KMS-11 (cell line): ENCODE data around the gene CHM.
"Not testable (repeated sequence)": the region's sequence is repeated elsewhere in the genome, so short reads cannot be mapped to it uniquely, and the experiment has no call there.

Source experiments
- H2AFZ ChIP-seq: fragments of 200-600 bp; sonication (generic); 2 replicates; pipeline ENCODE4 v1.6.1; 2016; ENCODE audit warnings: antibody characterized with exemption, mixed run types, low read depth
- H3K27ac ChIP-seq: fragments of 200-600 bp; sonication (generic); 2 replicates; pipeline ENCODE4 v1.6.1; 2016; ENCODE audit warnings: mild to moderate bottlenecking, mixed run types
- H3K27me3 ChIP-seq: fragments of 200-600 bp; sonication (generic); 2 replicates; pipeline ENCODE4 v1.6.1; 2017; ENCODE audit warnings: mild to moderate bottlenecking, low read depth, mixed run types, moderate library complexity; ENCODE audit not compliant: insufficient read depth
- H3K36me3 ChIP-seq: fragments of 200-600 bp; sonication (generic); 2 replicates; pipeline ENCODE4 v1.6.1; 2017; ENCODE audit warnings: mild to moderate bottlenecking, mixed run types; ENCODE audit not compliant: insufficient read depth
- H3K4me1 ChIP-seq: fragments of 200-600 bp; sonication (generic); 2 replicates; pipeline ENCODE4 v1.6.1; 2016; ENCODE audit warnings: mild to moderate bottlenecking, low read depth, mixed run types; ENCODE audit not compliant: poor library complexity, severe bottlenecking
- H3K4me2 ChIP-seq: fragments of 200-600 bp; sonication (generic); 2 replicates; pipeline ENCODE4 v1.7.0; 2016; ENCODE audit warnings: mild to moderate bottlenecking, mixed run types
- H3K4me3 ChIP-seq: fragments of 200-600 bp; sonication (generic); IDR thresholded peaks from 2 replicates; pipeline ENCODE4 v1.6.1; 2017; ENCODE audit warnings: low read depth, low read length, mixed read lengths; ENCODE audit not compliant: insufficient read depth
- H3K79me2 ChIP-seq: fragments of 200-600 bp; sonication (generic); 2 replicates; pipeline ENCODE4 v1.6.1; 2016; ENCODE audit warnings: low read depth, mixed run types; ENCODE audit not compliant: insufficient read depth
- H3K9ac ChIP-seq: fragments of 200-600 bp; sonication (generic); 2 replicates; pipeline ENCODE4 v1.6.1; 2016; ENCODE audit warnings: mild to moderate bottlenecking, mixed run types
- H4K20me1 ChIP-seq: fragments of 200-600 bp; sonication (generic); 2 replicates; pipeline ENCODE4 v1.6.1; 2016; ENCODE audit warnings: mild to moderate bottlenecking, mixed run types; ENCODE audit not compliant: insufficient read depth
- TF ChIP-seq, protein P1 (sequence below): fragments of 200-600 bp; sonication (generic); conservative IDR thresholded peaks from 2 replicates; pipeline ENCODE4 v1.6.1; 2017; ENCODE audit warnings: low read depth, mild to moderate bottlenecking, antibody characterized with exemption, low read length, moderate library complexity, mixed read lengths

The CHM gene

DNA sequence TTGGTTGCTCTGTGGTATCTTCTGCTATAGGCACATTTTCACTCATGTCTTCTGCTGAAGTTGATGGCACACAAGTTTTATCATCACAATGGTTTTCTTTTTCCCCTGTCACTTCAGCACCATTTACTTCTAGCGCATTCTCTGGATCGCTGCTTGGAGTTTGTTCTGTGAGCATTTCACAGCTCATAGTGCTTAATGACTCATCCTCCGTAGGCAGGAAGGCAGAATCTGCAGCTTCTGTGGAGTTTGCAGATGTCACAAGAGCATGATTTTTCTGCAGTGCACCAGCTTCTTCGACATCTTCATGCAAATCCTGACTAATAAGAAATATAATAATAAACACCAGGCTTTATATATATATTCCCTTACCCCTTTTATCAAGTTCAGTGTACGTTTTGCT, 83.6 kb downstream of the CHM start:
- TF ChIP-seq, protein P1, sequence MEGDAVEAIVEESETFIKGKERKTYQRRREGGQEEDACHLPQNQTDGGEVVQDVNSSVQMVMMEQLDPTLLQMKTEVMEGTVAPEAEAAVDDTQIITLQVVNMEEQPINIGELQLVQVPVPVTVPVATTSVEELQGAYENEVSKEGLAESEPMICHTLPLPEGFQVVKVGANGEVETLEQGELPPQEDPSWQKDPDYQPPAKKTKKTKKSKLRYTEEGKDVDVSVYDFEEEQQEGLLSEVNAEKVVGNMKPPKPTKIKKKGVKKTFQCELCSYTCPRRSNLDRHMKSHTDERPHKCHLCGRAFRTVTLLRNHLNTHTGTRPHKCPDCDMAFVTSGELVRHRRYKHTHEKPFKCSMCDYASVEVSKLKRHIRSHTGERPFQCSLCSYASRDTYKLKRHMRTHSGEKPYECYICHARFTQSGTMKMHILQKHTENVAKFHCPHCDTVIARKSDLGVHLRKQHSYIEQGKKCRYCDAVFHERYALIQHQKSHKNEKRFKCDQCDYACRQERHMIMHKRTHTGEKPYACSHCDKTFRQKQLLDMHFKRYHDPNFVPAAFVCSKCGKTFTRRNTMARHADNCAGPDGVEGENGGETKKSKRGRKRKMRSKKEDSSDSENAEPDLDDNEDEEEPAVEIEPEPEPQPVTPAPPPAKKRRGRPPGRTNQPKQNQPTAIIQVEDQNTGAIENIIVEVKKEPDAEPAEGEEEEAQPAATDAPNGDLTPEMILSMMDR = no peak
- Histone ChIP-seq H3K79me2 (no peaks in the 10 kb centered on the region), H3K27me3 (no peaks in the 10 kb centered on the region), H3K27ac (no peak overlapping the region), H3K4me1 (no peaks in the 10 kb centered on the region), H4K20me1 (no peaks in the 10 kb centered on the region), H3K9ac (no peak overlapping the region), H3K4me3 (no peak overlapping the region), H2AFZ (no peak overlapping the region), H3K36me3 (no peaks in the 10 kb centered on the region), H3K4me2 (no peak overlapping the region)

DNA sequence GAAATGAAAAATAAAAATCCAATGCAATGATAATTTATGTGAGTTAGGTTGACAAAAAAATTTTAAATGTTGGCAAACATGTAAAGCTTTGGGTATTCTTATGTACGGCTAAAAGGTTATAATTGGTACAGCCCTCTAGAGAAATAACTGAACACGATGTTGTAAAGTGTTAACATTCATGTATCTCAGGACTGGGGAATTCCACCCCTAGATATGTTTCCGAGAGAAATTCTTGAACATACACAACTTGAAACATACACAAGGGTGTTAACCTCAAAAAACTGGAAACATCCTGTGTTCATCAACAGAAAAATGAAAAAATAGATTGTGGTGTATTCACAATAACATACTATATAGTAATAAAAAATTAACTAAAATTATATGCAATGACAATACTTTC, 91.8 kb downstream of the CHM start:
- Histone ChIP-seq H3K79me2 (no peaks in the 10 kb centered on the region), H3K36me3 (no peaks in the 10 kb centered on the region), H4K20me1 (no peaks in the 10 kb centered on the region), H3K27ac (no peak overlapping the region), H3K4me1 (no peaks in the 10 kb centered on the region), H3K9ac (no peak overlapping the region), H3K27me3 (no peaks in the 10 kb centered on the region), H3K4me2 (no peak overlapping the region), H2AFZ (no peak overlapping the region), H3K4me3 (no peak overlapping the region)
- TF ChIP-seq, protein P1 = no peak

DNA sequence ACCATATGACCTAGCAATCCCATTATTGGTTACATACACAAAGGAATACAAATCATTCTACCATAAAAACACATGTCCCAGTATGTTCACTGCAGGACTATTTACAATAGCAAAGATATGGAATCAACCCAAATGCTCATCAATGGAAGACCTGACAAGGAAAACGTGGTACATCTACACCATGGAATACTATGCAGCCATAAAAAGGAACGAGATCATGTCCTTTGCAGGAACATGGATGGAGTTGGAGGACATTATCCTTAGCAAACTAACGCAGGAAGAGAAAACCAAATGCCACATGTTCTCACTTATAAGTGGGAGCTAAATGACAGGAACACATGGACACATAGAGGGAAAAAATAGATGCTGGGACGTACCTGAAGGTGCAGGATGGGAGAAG, 102.6 kb downstream of the CHM start:
- H3K9ac ChIP-seq, H2AFZ ChIP-seq, H3K4me2 ChIP-seq: not testable (repeated sequence)

DNA sequence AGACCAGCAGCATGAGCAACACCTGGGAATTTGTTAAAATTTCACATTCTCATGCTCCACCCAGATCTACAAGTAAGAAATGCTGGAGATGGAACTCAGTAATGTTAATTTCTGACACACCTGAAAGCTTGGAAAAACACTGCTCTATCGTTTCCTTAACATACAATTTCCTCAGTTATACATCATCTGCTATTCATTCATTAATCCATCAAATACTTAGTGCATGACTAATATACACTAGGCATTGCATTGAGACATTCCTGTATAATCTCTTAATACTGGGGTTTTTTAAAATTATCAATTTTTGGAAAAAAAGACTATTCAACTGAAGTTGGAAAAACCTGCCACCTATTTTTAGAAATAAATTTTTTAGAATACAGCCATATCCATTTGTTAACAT, 106.1 kb downstream of the CHM start:
- H3K4me3 ChIP-seq = no peak overlapping the region
- H4K20me1 ChIP-seq = no peaks in the 10 kb centered on the region
- H3K27ac ChIP-seq = no peak overlapping the region
- TF ChIP-seq, protein P1 = no peak
- H3K4me1 ChIP-seq = no peaks in the 10 kb centered on the region
- H3K27me3 ChIP-seq = no peaks in the 10 kb centered on the region
- no peak overlapping the region for H3K9ac ChIP-seq
- H2AFZ ChIP-seq = no peak overlapping the region
- no peaks in the 10 kb centered on the region for H3K79me2 ChIP-seq
- no peak overlapping the region for H3K4me2 ChIP-seq
- no peaks in the 10 kb centered on the region for H3K36me3 ChIP-seq

More for the DNA sequence above, 102.6 kb downstream of the CHM start:
- not testable (repeated sequence) for H3K27me3 ChIP-seq, H3K4me1 ChIP-seq, H3K27ac ChIP-seq, H3K79me2 ChIP-seq, H3K36me3 ChIP-seq, H3K4me3 ChIP-seq, H4K20me1 ChIP-seq

- H3K27ac ChIP-seq, H4K20me1 ChIP-seq, H3K27me3 ChIP-seq, H3K4me3 ChIP-seq, H3K36me3 ChIP-seq, H3K4me1 ChIP-seq, H3K9ac ChIP-seq, H2AFZ ChIP-seq, H3K79me2 ChIP-seq, H3K4me2 ChIP-seq: not testable (repeated sequence)
These were observed 107.4 kb downstream of the CHM start for GRCh38 chrX:85939942-85940341.

- not testable (repeated sequence) for H3K27me3 ChIP-seq, H3K36me3 ChIP-seq, H3K4me3 ChIP-seq, H3K27ac ChIP-seq, H3K4me1 ChIP-seq, H2AFZ ChIP-seq, H4K20me1 ChIP-seq, H3K79me2 ChIP-seq, H3K4me2 ChIP-seq, H3K9ac ChIP-seq
These were observed 113.0 kb downstream of the CHM start for GRCh38 chrX:85934399-85934798.
